ENCODE results near the gene KANK4.

The KANK4 gene

GRCh38 chr1:62229468-62229867 lies 89.8 kb downstream of the KANK4 start:
- no peaks in the 10 kb centered on the region for H3K9me3 ChIP-seq
- TF ChIP-seq, protein P1, sequence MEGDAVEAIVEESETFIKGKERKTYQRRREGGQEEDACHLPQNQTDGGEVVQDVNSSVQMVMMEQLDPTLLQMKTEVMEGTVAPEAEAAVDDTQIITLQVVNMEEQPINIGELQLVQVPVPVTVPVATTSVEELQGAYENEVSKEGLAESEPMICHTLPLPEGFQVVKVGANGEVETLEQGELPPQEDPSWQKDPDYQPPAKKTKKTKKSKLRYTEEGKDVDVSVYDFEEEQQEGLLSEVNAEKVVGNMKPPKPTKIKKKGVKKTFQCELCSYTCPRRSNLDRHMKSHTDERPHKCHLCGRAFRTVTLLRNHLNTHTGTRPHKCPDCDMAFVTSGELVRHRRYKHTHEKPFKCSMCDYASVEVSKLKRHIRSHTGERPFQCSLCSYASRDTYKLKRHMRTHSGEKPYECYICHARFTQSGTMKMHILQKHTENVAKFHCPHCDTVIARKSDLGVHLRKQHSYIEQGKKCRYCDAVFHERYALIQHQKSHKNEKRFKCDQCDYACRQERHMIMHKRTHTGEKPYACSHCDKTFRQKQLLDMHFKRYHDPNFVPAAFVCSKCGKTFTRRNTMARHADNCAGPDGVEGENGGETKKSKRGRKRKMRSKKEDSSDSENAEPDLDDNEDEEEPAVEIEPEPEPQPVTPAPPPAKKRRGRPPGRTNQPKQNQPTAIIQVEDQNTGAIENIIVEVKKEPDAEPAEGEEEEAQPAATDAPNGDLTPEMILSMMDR (IDR thresholded peaks at IDR 0.05): no peak
- no peak overlapping the region for H3K4me3 ChIP-seq (ENCODE audit: low read depth in 1 of 2, low read length in 1 of 2)
- no peak overlapping the region for H3K27ac ChIP-seq
- H3K4me1 ChIP-seq (ENCODE audit: control insufficient read depth in 1 of 2, insufficient read depth in 1 of 2, low read depth in 1 of 2, low read length in 1 of 2): peaks cover 0 to 3% of the 10 kb centered on the region in 2 experiments
- no peaks in the 10 kb centered on the region for H3K27me3 ChIP-seq
- no peaks in the 10 kb centered on the region for H3K36me3 ChIP-seq

- Histone ChIP-seq H3K9me3 (no peaks in the 10 kb centered on the region), H3K4me1 (ENCODE audit: control insufficient read depth in 1 of 2, insufficient read depth in 1 of 2, low read depth in 1 of 2, low read length in 1 of 2) (peaks cover 0 to 3% of the 10 kb centered on the region in 2 experiments), H3K36me3 (no peaks in the 10 kb centered on the region), H3K4me3 (ENCODE audit: low read depth in 1 of 2, low read length in 1 of 2) (no peak overlapping the region), H3K27ac (no peak overlapping the region), H3K27me3 (no peaks in the 10 kb centered on the region)
- TF ChIP-seq, protein P1 (IDR thresholded peaks at IDR 0.05): no peak
Measured at GRCh38 chr1:62228883-62229187, 90.4 kb downstream of the KANK4 start.

- Histone ChIP-seq H3K4me3 (ENCODE audit: low read depth in 1 of 2, low read length in 1 of 2) (no peak overlapping the region), H3K27me3 (no peaks in the 10 kb centered on the region), H3K4me1 (ENCODE audit: control insufficient read depth in 1 of 2, insufficient read depth in 1 of 2, low read depth in 1 of 2, low read length in 1 of 2) (peaks cover 0 to 3% of the 10 kb centered on the region in 2 experiments), H3K9me3 (no peaks in the 10 kb centered on the region), H3K27ac (no peak overlapping the region), H3K36me3 (no peaks in the 10 kb centered on the region)
- TF ChIP-seq, protein P1 (IDR thresholded peaks at IDR 0.05): no peak
Measured at GRCh38 chr1:62228136-62228882, 90.9 kb downstream of the KANK4 start.

DNA sequence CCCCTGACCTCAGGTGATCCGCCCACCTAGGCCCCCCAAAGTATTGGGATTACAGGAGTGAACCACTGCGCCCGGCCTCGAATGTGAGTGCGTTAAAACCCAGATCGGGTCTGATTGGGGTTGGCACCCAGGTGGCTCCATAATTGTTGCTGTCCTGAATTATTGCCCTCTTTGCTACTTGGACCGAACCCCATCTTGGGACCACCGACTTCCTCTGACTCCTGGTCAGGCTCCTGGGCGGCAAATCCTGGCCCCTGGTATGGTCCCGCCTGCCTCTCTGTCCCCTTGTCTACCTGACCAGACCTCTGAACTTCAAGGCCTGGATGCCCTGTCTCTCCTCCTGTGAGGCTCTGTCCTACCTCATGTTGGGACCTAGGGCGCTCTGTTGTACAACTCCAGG lies 91.7 kb downstream of the KANK4 start:
- Histone ChIP-seq H3K27me3 (no peaks in the 10 kb centered on the region), H3K4me3 (ENCODE audit: low read depth in 1 of 2, low read length in 1 of 2) (no peak overlapping the region), H3K36me3 (no peaks in the 10 kb centered on the region), H3K9me3 (no peaks in the 10 kb centered on the region), H3K27ac (no peak overlapping the region), H3K4me1 (ENCODE audit: control insufficient read depth in 1 of 2, insufficient read depth in 1 of 2, low read depth in 1 of 2, low read length in 1 of 2) (no peaks in the 10 kb centered on the region)
- TF ChIP-seq, protein P1 (IDR thresholded peaks at IDR 0.05): no peak

DNA sequence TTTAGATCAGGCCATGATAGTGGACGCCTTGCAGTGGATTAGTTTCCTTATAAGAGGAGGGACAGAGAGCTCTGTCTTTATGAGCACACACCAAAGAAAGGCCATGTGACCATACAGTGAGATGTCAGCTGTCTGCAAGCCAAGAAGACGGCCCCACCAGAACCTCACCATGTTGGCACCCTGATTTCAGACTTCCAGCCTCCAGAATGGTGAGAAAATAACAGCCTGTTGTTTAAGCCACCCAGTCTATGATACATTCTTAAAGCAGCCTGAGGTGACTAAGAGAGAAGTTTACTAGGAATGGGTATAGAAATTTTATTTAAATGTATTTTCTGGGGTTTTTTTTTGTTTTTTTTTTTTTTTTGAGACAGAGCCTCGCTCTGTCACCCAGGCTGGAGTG lies 95.1 kb downstream of the KANK4 start:
- H3K4me3 ChIP-seq (ENCODE audit: low read depth in 1 of 2, low read length in 1 of 2): no peak overlapping the region
- H3K27me3 ChIP-seq: no peaks in the 10 kb centered on the region
- no peaks in the 10 kb centered on the region for H3K9me3 ChIP-seq
- TF ChIP-seq, protein P1 (IDR thresholded peaks at IDR 0.05): no peak
- H3K27ac ChIP-seq: no peak overlapping the region
- H3K4me1 ChIP-seq (ENCODE audit: control insufficient read depth in 1 of 2, insufficient read depth in 1 of 2, low read depth in 1 of 2, low read length in 1 of 2): no peaks in the 10 kb centered on the region
- no peaks in the 10 kb centered on the region for H3K36me3 ChIP-seq
